NB4 (cell line): ENCODE measurements around the gene IP6K2.

Experiments used
- MYC ChIP-seq: IDR thresholded peaks from 2 replicates; pipeline ENCODE4 v1.6.1; 2011; ENCODE audit warnings: low read depth, low read length
- POLR2A ChIP-seq: IDR thresholded peaks from 2 replicates; pipeline ENCODE4 v1.6.1; 2011; ENCODE audit warnings: mild to moderate bottlenecking; ENCODE audit not compliant: insufficient read length; ENCODE audit errors: extremely low read depth
- TF ChIP-seq, protein P1 (sequence below): IDR thresholded peaks from one replicate; pipeline ENCODE4 v1.5.1; 2012; ENCODE audit warnings: low read depth, low read length
- TF ChIP-seq, protein P2 (sequence below): IDR thresholded peaks from 2 replicates; pipeline ENCODE4 v1.6.1; 2011; ENCODE audit warnings: low read depth, low read length

DNA sequence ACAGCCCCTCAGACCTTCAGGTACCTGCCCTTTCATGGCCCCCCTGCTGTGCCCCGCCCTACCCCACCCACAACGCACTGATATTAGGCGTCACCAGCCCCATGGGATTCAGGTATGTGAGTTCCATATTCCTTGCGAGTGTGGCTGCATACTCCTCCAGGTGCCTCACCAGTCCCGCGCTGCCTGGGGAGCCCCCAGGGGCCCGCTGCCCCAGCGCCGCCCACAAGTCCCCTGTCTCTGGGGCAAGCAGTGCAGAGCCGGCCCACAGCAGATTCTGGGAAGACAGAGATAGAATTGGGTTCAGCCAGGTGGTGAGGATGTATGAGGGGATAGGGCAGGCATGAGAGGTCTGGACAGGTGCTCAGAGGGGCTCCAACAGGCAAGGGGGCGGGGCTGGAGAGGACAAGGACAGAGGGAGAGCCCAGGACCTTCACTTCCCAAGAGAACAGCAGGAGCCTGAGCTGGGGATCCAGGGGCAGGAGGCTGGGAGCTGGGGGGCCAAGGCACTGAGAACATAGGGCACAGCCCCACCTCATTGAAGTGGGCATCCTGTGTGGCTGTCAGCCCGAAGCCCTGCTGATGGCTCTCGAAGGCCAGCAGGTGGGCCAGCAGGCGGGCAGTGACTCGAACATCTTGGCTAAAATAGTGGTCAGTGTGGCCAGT, 68.7 kb downstream of the IP6K2 start:
- TF ChIP-seq, protein P1, sequence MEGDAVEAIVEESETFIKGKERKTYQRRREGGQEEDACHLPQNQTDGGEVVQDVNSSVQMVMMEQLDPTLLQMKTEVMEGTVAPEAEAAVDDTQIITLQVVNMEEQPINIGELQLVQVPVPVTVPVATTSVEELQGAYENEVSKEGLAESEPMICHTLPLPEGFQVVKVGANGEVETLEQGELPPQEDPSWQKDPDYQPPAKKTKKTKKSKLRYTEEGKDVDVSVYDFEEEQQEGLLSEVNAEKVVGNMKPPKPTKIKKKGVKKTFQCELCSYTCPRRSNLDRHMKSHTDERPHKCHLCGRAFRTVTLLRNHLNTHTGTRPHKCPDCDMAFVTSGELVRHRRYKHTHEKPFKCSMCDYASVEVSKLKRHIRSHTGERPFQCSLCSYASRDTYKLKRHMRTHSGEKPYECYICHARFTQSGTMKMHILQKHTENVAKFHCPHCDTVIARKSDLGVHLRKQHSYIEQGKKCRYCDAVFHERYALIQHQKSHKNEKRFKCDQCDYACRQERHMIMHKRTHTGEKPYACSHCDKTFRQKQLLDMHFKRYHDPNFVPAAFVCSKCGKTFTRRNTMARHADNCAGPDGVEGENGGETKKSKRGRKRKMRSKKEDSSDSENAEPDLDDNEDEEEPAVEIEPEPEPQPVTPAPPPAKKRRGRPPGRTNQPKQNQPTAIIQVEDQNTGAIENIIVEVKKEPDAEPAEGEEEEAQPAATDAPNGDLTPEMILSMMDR, result no peak
- TF ChIP-seq POLR2A (no peak), MYC (no peak)
- TF ChIP-seq, protein P2, sequence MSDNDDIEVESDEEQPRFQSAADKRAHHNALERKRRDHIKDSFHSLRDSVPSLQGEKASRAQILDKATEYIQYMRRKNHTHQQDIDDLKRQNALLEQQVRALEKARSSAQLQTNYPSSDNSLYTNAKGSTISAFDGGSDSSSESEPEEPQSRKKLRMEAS, result no peak
